Measurements from ENCODE around the gene LAMA3. TPM values are rescaled to one million over a fixed set of nuclear protein-coding genes. Genes with fewer than 3 reads are reported as not detected.

Gene LAMA3
- total and polyA plus RNA-seq, 2 of the 13 experiments (the other 11 are each of a cell fraction or from before 2014, with no cell fraction given), result 0.45 to 2.2 TPM

DNA sequence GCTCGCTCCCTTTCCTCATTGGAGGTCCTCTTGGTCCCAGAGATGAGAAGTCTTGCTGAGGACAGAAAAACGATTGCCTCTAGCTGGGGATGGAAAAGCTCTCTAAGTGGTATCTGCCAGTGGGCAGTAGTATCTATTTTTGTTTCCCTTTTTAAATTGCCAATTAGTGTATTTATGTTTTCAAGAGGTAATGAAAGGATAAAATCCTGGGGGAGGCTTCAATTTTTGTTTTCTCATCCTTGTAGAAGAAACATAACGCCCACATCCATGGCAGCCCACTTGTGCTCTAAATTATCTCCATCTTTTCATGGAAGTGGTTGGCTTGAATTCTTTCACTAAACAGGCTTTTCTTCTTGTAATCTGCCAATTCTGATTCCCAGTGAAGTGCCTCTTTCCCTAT, 40.8 kb upstream of the LAMA3 start:
- in situ Hi-C loops (cut with HindIII; ENCODE audit: extremely low pct_ligation_motif_present, low pct_unique_long_range_greater_than_20kb), result no loop called here
- TF ChIP-seq ZSCAN25 (CRISPR knock-in tag; IDR thresholded peaks at IDR 0.05) (no peak), SNAI1 (CRISPR knock-in tag; IDR thresholded peaks at IDR 0.05; ENCODE audit: borderline replicate concordance) (no peak), ZNF260 (CRISPR knock-in tag; IDR thresholded peaks at IDR 0.05; ENCODE audit: borderline replicate concordance, low read depth) (no peak), CAMTA2 (CRISPR knock-in tag; IDR thresholded peaks at IDR 0.05; ENCODE audit: borderline replicate concordance) (no peak)
- TF ChIP-seq, protein P1, sequence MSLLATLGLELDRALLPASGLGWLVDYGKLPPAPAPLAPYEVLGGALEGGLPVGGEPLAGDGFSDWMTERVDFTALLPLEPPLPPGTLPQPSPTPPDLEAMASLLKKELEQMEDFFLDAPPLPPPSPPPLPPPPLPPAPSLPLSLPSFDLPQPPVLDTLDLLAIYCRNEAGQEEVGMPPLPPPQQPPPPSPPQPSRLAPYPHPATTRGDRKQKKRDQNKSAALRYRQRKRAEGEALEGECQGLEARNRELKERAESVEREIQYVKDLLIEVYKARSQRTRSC (CRISPR knock-in tag; IDR thresholded peaks at IDR 0.05; ENCODE audit: low read depth), result no peak
- TF ChIP-seq, protein P2, sequence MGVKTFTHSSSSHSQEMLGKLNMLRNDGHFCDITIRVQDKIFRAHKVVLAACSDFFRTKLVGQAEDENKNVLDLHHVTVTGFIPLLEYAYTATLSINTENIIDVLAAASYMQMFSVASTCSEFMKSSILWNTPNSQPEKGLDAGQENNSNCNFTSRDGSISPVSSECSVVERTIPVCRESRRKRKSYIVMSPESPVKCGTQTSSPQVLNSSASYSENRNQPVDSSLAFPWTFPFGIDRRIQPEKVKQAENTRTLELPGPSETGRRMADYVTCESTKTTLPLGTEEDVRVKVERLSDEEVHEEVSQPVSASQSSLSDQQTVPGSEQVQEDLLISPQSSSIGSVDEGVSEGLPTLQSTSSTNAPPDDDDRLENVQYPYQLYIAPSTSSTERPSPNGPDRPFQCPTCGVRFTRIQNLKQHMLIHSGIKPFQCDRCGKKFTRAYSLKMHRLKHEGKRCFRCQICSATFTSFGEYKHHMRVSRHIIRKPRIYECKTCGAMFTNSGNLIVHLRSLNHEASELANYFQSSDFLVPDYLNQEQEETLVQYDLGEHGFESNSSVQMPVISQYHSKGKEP (CRISPR knock-in tag; IDR thresholded peaks at IDR 0.05), result no peak
- TF ChIP-seq, protein P3, sequence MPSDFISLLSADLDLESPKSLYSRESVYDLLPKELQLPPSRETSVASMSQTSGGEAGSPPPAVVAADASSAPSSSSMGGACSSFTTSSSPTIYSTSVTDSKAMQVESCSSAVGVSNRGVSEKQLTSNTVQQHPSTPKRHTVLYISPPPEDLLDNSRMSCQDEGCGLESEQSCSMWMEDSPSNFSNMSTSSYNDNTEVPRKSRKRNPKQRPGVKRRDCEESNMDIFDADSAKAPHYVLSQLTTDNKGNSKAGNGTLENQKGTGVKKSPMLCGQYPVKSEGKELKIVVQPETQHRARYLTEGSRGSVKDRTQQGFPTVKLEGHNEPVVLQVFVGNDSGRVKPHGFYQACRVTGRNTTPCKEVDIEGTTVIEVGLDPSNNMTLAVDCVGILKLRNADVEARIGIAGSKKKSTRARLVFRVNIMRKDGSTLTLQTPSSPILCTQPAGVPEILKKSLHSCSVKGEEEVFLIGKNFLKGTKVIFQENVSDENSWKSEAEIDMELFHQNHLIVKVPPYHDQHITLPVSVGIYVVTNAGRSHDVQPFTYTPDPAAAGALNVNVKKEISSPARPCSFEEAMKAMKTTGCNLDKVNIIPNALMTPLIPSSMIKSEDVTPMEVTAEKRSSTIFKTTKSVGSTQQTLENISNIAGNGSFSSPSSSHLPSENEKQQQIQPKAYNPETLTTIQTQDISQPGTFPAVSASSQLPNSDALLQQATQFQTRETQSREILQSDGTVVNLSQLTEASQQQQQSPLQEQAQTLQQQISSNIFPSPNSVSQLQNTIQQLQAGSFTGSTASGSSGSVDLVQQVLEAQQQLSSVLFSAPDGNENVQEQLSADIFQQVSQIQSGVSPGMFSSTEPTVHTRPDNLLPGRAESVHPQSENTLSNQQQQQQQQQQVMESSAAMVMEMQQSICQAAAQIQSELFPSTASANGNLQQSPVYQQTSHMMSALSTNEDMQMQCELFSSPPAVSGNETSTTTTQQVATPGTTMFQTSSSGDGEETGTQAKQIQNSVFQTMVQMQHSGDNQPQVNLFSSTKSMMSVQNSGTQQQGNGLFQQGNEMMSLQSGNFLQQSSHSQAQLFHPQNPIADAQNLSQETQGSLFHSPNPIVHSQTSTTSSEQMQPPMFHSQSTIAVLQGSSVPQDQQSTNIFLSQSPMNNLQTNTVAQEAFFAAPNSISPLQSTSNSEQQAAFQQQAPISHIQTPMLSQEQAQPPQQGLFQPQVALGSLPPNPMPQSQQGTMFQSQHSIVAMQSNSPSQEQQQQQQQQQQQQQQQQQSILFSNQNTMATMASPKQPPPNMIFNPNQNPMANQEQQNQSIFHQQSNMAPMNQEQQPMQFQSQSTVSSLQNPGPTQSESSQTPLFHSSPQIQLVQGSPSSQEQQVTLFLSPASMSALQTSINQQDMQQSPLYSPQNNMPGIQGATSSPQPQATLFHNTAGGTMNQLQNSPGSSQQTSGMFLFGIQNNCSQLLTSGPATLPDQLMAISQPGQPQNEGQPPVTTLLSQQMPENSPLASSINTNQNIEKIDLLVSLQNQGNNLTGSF (CRISPR knock-in tag; IDR thresholded peaks at IDR 0.05), result no peak
- TF ChIP-seq, protein P4, sequence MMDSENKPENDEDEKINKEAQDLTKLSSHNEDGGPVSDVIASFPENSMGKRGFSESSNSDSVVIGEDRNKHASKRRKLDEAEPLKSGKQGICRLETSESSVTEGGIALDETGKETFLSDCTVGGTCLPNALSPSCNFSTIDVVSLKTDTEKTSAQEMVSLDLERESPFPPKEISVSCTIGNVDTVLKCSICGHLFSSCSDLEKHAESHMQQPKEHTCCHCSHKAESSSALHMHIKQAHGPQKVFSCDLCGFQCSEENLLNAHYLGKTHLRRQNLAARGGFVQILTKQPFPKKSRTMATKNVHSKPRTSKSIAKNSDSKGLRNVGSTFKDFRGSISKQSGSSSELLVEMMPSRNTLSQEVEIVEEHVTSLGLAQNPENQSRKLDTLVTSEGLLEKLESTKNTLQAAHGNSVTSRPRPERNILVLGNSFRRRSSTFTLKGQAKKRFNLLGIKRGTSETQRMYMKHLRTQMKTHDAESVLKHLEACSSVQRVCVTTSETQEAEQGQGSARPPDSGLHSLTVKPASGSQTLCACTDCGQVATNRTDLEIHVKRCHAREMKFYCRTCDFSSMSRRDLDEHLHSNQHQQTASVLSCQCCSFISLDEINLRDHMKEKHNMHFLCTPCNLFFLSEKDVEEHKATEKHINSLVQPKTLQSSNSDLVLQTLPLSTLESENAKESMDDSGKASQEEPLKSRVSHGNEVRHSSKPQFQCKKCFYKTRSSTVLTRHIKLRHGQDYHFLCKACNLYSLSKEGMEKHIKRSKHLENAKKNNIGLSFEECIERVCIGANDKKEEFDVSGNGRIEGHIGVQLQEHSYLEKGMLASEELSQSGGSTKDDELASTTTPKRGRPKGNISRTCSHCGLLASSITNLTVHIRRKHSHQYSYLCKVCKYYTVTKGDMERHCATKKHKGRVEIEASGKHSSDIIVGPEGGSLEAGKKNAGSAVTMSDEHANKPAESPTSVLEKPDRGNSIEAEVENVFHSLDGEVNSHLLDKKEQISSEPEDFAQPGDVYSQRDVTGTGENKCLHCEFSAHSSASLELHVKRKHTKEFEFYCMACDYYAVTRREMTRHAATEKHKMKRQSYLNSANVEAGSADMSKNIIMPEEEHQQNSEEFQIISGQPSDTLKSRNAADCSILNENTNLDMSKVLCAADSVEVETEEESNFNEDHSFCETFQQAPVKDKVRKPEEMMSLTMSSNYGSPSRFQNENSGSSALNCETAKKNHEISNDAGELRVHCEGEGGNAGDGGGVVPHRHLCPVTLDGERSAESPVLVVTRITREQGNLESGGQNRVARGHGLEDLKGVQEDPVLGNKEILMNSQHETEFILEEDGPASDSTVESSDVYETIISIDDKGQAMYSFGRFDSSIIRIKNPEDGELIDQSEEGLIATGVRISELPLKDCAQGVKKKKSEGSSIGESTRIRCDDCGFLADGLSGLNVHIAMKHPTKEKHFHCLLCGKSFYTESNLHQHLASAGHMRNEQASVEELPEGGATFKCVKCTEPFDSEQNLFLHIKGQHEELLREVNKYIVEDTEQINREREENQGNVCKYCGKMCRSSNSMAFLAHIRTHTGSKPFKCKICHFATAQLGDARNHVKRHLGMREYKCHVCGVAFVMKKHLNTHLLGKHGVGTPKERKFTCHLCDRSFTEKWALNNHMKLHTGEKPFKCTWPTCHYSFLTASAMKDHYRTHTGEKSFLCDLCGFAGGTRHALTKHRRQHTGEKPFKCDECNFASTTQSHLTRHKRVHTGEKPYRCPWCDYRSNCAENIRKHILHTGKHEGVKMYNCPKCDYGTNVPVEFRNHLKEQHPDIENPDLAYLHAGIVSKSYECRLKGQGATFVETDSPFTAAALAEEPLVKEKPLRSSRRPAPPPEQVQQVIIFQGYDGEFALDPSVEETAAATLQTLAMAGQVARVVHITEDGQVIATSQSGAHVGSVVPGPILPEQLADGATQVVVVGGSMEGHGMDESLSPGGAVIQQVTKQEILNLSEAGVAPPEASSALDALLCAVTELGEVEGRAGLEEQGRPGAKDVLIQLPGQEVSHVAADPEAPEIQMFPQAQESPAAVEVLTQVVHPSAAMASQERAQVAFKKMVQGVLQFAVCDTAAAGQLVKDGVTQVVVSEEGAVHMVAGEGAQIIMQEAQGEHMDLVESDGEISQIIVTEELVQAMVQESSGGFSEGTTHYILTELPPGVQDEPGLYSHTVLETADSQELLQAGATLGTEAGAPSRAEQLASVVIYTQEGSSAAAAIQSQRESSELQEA (CRISPR knock-in tag; IDR thresholded peaks at IDR 0.05; ENCODE audit: not compliant biosample characterization), result no peak

More for the DNA sequence above, 40.8 kb upstream of the LAMA3 start:
- peaks cover 13% of the 10 kb centered on the region for H3K4me1 ChIP-seq (ENCODE audit: insufficient read depth, low read length)
- no peak for FAIRE-seq
- 32% methylated on average over 3 of the region's 3 CpGs for WGBS (ENCODE audit: low lambda C conversion rate)
- no peaks in the 10 kb centered on the region for H3K9me3 ChIP-seq (ENCODE audit: low read length)
- ChIA-PET POLR2A (no interaction called here), CTCF (ENCODE audit: low intra/inter-chr PET ratio, low total read pairs) (no interaction called here)
- no TSS peak for BruUV-seq (replicated peaks)
- no peak for ATAC-seq
- H3K9ac ChIP-seq (ENCODE audit: insufficient read depth, low read depth, low read length), result no peak overlapping the region
- DNase-seq (ENCODE audit: low spot score), result no peak
- peaks cover 0 to 12% of the 10 kb centered on the region in 2 experiments; a peak in 2 of 5 replicates for H3K27me3 ChIP-seq (ENCODE audit: control insufficient read depth in 1 of 2, insufficient read depth in 2 of 2, low read length in 2 of 2)
- H3K27ac ChIP-seq (ENCODE audit: extremely low read length, insufficient read depth, low read length), result no peak overlapping the region
- H2AFZ ChIP-seq (ENCODE audit: low read length), result no peak overlapping the region
- intact Hi-C loops (cut with micrococcal nuclease; ENCODE audit: unreplicated experiment), result no loop called here
- H3K79me2 ChIP-seq (ENCODE audit: insufficient read depth, low read length), result no peaks in the 10 kb centered on the region
- H4K20me1 ChIP-seq (ENCODE audit: insufficient read depth, low read length), result no peaks in the 10 kb centered on the region
- H3K36me3 ChIP-seq (replicated peaks in 1 of 2; ENCODE audit: control insufficient read depth in 1 of 2, insufficient read depth in 2 of 2, low read length in 2 of 2), result no peaks in the 10 kb centered on the region
- H3K4me3 ChIP-seq (replicated peaks in 1 of 3; ENCODE audit: insufficient read depth in 1 of 3, low read depth in 2 of 3, low read length in 3 of 3), result no peak overlapping the region
- H3K4me2 ChIP-seq (ENCODE audit: low read depth, low read length), result no peak overlapping the region
